ENCODE results near the gene C1orf210.

The C1orf210 gene

DNA sequence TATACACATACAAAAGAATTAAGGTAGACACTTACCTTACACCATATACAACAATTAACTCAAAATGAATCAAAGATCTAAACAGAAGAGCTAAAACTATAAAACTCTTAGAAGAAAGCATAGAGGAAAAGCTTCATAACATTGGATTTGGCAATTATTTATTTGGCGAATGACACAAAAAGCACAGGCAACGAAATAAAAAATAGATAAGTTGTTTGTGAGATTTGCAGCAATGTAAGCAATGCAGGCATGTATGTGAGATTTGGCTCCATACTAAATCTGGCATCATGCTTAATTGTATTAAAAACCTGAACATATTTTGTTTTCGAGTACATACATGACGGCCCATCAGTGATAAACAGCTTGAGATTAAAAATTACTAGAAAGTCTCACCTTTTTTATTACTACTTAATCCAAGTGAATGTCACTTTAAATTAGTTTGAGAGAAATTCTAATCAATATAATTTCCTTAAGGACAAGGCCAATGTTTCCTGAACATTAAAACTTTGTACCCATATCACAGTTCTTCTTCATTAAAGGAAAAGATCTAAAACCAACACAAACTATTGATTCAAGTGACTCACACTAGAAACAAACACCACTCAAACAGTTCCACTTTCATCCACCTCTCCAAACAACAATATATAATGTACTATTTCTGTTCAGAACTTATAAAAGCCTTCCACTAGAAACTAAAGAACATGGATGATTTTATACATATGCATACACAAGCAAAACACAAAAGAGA, 38.7 kb downstream of the C1orf210 start:
- no peak for DNase-seq

GRCh38 chr1:43243299-43243698, 42.1 kb downstream of the C1orf210 start:
- DNase-seq: no peak

- DNase-seq: no peak
Observed at GRCh38 chr1:43241413-43241836, 44.0 kb downstream of the C1orf210 start.

- no peak for DNase-seq
Observed at GRCh38 chr1:43239484-43239883, 45.9 kb downstream of the C1orf210 start.

DNA sequence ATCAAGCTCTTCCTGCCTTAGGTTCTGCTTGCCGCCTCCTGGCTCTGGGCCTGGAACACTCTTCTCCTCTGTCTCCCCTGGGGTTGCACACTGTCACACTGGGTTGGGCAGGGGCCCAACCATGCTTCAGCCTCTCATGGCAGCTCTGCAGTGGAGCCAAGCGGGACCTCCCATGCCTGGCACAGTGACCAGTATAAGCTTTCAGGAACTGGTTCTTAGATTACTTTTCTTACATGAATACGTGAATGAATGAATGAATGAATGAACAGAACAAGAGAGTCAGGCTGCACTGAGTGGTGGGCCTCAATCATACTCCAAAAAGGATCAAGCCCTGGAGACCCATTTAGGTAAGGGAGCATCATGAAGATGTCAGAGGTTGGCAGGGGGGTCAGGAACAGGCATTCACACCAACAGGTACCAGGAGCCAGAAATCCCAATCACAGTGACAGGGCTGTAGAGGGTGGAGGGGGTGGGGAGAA, 46.4 kb downstream of the C1orf210 start:
- DNase-seq: no peak

- DNase-seq: no peak
Observed at GRCh38 chr1:43238085-43238484, 47.3 kb downstream of the C1orf210 start.

DNA sequence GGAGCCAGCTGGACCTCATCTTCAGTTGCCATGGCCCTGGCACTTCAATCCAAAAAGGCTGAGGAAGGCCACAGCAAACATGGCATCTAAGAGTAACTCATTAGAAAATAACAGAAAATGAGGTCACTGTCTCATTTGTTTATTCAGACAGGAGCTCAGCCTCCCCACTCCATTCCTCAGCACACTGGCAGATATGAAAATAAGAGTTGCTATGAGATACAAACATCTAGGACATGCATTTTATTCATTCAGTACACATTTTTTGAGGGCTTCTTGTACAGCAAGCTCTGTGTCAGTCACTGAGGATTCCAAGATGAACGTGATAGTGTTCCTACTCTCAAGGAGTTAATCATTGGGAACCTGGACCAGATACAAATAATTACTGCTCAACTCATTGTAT, 48.3 kb downstream of the C1orf210 start:
- DNase-seq: no peak

DNA sequence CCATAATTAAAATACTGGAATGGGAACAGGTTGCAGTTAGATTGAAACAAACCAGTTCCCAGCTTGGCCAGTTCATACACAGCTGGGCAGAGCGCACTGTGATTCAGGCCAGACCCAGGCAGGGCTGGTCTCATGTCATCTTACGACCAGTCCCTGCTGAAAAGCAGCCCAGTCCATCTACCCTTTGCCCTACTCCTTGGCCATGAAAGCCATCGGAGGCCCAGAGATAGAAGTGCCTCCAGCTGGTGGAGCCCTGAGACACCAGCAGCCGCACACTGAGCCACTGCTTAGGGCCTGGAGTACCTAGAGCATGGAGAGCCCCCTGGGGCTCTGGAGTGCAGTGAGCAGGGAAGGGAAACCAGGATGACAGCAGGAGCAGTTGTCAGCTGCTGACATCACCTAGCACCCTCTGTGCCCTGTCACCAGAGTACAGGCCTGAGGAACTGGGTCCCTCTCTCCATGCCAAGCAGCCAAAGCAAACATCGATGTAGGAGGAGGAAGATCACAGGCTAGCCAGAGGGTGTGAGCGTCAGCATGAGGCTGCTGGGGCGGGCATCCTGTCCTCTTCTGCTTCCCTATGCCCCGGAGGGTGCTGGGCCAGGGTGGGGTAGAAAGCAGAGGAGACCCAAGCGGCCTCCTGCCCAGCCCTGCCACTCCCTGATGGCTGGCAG, 49.8 kb downstream of the C1orf210 start:
- DNase-seq: no peak

- no peak for DNase-seq
Observed at GRCh38 chr1:43235040-43235439, 50.3 kb downstream of the C1orf210 start.

DNA sequence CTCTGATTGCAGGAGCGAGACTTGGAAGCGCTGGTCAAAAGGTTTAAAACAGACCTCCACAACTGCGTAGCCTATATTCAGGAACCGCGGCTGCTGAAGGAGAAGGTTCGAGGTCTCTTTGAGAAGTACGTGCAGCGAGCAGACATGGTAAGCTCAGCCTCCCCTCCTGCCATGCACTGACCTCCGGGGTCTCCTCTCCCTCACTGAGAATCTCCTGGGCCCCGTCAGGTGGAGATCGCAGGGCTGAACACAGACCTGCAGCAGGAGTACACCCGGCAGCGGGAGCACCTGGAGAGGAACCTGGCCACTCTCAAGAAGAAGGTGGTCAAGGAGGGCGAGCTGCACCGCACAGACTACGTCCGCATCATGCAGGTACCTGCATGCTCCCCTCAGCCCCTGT, 51.1 kb downstream of the C1orf210 start:
- no peak for DNase-seq

GRCh38 chr1:43233631-43234030, 51.8 kb downstream of the C1orf210 start:
- DNase-seq: no peak

DNA sequence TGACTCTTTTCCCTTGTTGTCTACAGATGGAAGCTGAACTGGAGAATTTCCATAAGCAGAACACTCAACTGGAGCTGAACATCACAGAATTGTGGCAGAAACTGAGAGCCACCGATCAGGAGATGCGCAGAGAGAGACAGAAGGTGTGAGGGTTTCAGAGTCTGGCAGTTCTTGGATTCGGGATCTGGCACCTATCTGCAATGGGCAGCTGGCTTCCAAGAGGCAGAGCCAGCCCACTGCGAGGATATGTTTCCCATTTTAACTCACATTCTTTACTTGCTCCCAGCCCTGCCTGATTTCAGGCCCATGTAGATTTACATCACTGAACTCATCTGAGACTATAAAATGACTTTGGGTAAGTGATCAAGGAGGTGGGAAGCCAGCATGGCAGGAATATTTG, 52.9 kb downstream of the C1orf210 start:
- no peak for DNase-seq

DNA sequence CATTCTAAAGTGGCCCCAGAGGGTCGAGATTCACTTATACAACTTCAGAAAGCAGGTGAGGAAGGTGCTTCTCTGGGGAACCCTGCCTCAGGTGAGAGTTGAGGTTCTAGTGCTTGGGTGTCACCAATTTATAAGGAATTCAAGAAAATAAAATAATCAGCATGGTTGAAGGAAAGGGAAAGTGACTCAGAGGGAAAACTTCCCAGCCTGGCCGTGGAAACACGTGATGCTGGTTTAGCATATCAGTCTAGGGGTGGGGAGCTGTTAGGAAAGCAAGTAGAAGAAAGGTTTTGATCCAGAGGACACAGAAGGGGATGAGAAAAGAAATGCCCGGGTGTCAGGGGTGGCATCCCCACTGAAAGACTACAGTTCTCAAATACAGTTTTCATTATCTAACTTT, 53.3 kb downstream of the C1orf210 start:
- no peak for DNase-seq

All from stimulated activated CD4-positive, alpha-beta T cell treated with anti-CD3 and anti-CD28 coated beads, Interleukin-12 subunit alpha, Interleukin-12 subunit beta, amount 100 ng/mL, for 4 hours (primary cell).